PFSK-1 (cell line): ENCODE data around the gene OSGIN1.

Source experiments
- FOXP2 ChIP-seq: optimal IDR thresholded peaks from 2 replicates; pipeline ENCODE3; 2011; ENCODE audit warnings: borderline replicate concordance, control low read depth, inconsistent platforms; ENCODE audit not compliant: insufficient read depth; ENCODE audit errors: extremely low read length, extremely low read depth
- POLR2AphosphoS5 ChIP-seq: IDR thresholded peaks from 2 replicates; pipeline ENCODE4 v1.6.1; 2012; ENCODE audit warnings: low read depth, mild to moderate bottlenecking, control low read depth, low read length, moderate library complexity
- SIN3A ChIP-seq: IDR thresholded peaks from 2 replicates; pipeline ENCODE4 v1.6.1; 2012; ENCODE audit warnings: mild to moderate bottlenecking, low read length, moderate library complexity, borderline replicate concordance; ENCODE audit not compliant: insufficient read depth
- TAF1 ChIP-seq: IDR thresholded peaks from 2 replicates; pipeline ENCODE4 v1.6.1; 2012; ENCODE audit warnings: low read length, control low read depth, borderline replicate concordance; ENCODE audit not compliant: insufficient read depth
- TF ChIP-seq, protein P1 (sequence below), 2 experiments: IDR thresholded peaks; 2 replicates each; pipeline versions ENCODE4 v1.6.1 to v1.8.0; 2011 to 2012; ENCODE audit warnings: low read depth in 2 of 2, low read length in 2 of 2, control low read depth in 1 of 2, inconsistent platforms in 1 of 2, mild to moderate bottlenecking in 1 of 2, moderate library complexity in 1 of 2; ENCODE audit not compliant: insufficient read depth in 1 of 2

OSGIN1 gene

DNA sequence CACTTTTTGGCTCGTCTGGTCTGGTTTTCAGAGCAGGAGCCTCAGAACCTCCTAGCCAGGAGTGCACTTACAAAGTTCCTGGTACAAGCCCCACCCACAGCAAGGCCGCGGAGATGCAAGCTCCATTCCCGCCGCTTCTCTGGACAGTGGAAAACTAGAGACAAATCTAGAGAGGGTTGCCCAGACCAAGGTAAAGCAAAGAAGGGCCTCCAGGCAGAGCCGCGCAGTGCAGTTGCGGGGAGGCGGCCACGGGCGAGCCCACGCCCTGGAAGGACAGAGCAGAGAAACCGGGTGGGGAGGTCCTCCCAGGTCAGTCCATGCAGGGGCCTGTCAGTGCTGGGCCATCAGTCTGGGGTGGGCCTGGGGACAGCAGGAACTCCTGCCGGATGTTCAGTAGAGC is 11.0 kb upstream of the OSGIN1 start:
- TF ChIP-seq SIN3A (no peak), FOXP2 (no peak), POLR2AphosphoS5 (no peak), TAF1 (no peak)
- TF ChIP-seq, protein P1, sequence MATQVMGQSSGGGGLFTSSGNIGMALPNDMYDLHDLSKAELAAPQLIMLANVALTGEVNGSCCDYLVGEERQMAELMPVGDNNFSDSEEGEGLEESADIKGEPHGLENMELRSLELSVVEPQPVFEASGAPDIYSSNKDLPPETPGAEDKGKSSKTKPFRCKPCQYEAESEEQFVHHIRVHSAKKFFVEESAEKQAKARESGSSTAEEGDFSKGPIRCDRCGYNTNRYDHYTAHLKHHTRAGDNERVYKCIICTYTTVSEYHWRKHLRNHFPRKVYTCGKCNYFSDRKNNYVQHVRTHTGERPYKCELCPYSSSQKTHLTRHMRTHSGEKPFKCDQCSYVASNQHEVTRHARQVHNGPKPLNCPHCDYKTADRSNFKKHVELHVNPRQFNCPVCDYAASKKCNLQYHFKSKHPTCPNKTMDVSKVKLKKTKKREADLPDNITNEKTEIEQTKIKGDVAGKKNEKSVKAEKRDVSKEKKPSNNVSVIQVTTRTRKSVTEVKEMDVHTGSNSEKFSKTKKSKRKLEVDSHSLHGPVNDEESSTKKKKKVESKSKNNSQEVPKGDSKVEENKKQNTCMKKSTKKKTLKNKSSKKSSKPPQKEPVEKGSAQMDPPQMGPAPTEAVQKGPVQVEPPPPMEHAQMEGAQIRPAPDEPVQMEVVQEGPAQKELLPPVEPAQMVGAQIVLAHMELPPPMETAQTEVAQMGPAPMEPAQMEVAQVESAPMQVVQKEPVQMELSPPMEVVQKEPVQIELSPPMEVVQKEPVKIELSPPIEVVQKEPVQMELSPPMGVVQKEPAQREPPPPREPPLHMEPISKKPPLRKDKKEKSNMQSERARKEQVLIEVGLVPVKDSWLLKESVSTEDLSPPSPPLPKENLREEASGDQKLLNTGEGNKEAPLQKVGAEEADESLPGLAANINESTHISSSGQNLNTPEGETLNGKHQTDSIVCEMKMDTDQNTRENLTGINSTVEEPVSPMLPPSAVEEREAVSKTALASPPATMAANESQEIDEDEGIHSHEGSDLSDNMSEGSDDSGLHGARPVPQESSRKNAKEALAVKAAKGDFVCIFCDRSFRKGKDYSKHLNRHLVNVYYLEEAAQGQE (IDR thresholded peaks at IDR 0.05; ENCODE audit: insufficient read depth in 1 of 2, low read depth in 2 of 2, low read length in 2 of 2) = no peak

DNA sequence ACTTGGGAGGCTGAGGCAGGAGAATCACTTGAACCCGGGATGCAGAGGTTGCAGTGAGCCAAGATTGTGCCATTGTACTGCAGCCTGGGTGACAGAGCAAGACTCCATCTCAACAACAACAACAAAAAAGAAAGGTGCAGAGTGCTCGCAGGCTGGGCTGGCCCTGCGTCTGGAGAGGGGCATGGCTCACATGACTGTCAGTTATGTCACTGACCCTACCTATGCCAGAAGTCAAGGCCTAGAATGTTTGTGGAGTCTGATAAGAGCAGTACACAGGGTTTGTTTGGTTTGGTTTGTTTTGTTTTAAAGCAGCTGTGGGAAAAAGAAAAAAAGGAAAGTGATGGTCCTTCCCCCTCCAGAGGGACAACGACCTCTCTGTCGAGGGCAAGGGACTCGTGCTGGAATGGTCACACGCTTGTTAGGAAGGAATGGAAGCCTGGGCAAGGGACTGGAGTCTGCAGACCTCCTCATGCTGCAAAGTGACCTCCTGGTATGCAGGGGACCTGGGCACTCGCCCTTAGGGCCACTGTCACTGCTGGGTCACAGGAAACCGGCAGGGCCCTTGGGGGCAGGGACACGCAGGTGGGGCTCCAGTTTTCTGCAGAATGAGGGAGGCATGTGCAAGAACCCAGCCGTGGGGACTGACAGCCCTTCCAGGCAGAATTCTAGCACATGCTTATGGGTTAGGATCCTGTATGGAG is 10.1 kb upstream of the OSGIN1 start:
- TF ChIP-seq FOXP2 (no peak), TAF1 (no peak), SIN3A (no peak), POLR2AphosphoS5 (no peak)
- TF ChIP-seq, protein P1 (IDR thresholded peaks at IDR 0.05; ENCODE audit: insufficient read depth in 1 of 2, low read depth in 2 of 2, low read length in 2 of 2) = no peak

DNA sequence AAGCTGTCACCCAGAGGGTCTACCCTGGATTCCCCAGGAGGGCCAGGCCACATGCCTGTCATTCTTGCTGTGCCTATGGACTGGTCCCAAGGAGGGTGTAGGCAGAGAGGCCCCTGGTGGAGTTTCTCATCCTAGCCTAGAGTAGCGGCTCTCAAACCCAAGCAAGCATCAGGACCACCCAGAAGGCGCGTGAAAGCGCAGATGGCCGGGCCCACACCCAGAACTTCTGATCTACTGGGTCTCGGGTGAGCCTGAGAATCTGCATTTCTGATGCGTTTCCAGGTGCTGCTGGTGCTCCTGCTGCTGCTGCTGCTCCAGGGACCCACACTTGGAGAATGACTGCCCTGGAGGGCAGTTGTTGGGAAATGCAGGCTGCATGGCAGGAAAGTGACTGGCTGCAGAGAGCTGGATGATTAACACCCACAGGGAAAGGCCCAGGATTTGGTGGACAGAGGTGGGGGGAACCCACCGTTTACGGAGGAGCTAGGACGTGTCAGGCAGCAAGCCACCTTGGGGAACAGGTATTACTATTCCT is 9.5 kb upstream of the OSGIN1 start:
- TF ChIP-seq FOXP2 = no peak
- TF ChIP-seq POLR2AphosphoS5 = no peak
- TF ChIP-seq SIN3A = no peak
- TF ChIP-seq, protein P1 (IDR thresholded peaks at IDR 0.05; ENCODE audit: insufficient read depth in 1 of 2, low read depth in 2 of 2, low read length in 2 of 2) = no peak
- no peak for TF ChIP-seq TAF1

DNA sequence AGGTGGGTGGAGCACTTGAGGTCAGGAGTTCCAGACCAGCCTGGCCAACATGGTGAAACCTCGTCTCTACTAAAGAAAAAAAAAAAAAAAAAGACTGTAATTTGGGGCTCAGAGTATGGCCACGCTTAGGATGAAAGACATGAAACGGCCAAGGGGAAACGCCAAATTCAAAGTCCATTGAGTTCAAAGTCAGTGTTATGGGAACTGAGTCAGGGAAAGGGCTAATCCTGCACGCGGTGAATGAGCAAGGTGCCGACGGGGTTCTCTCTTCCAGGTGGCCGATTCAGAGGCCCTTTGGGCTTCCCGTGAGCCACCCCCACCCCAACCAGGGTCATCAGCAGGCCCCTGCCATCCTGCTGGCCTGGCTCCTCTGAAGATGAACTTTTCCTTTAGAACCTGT is 7.5 kb upstream of the OSGIN1 start:
- TF ChIP-seq, protein P1 (IDR thresholded peaks at IDR 0.05; ENCODE audit: insufficient read depth in 1 of 2, low read depth in 2 of 2, low read length in 2 of 2) = no peak
- no peak for TF ChIP-seq FOXP2
- TF ChIP-seq SIN3A = no peak
- TF ChIP-seq TAF1 = no peak
- no peak for TF ChIP-seq POLR2AphosphoS5
